Neutrophil (primary cell): ENCODE data around the gene SLC25A43.
"Not testable (repeated sequence)": the region's sequence is repeated elsewhere in the genome, so short reads cannot be mapped to it uniquely, and the experiment has no call there.

Experiments used
- H3K27ac ChIP-seq: fragments of 200-600 bp; sonication (generic); 2 replicates; pipeline ENCODE4 v1.5.1; 2016; ENCODE audit warnings: mild to moderate bottlenecking, moderate library complexity
- H3K27me3 ChIP-seq: fragments of 200-600 bp; sonication (generic); 2 replicates; pipeline ENCODE4 v1.6.0; 2016; ENCODE audit warnings: mild to moderate bottlenecking
- H3K36me3 ChIP-seq: fragments of 200-600 bp; sonication (generic); 2 replicates; pipeline ENCODE4 v1.5.1; 2017
- H3K4me1 ChIP-seq, 2 experiments: fragments of 200-600 bp in 1 of 2; sonication (generic) in 1 of 2; 1 replicate in 1 of 2; 2 replicates in 1 of 2; pipeline versions ENCODE4 v1.5.1 to v1.6.1; 2013 to 2016; ENCODE audit warnings: low read depth in 1 of 2, low read length in 1 of 2, mild to moderate bottlenecking in 1 of 2, moderate library complexity in 1 of 2; ENCODE audit not compliant: control insufficient read depth in 1 of 2, insufficient read depth in 1 of 2
- H3K4me3 ChIP-seq, 2 experiments: fragments of 200-600 bp in 1 of 2; sonication (generic) in 1 of 2; 1 replicate in 1 of 2; 2 replicates in 1 of 2; pipeline ENCODE4 v1.5.1; 2013 to 2016; ENCODE audit warnings: low read depth in 1 of 2, low read length in 1 of 2, mild to moderate bottlenecking in 1 of 2, moderate library complexity in 1 of 2
- H3K9me3 ChIP-seq: fragments of 200-600 bp; sonication (generic); 2 replicates; pipeline ENCODE4 v1.5.1; 2016
- TF ChIP-seq, protein P1 (sequence below): fragments of 200-600 bp; sonication (generic); IDR thresholded peaks from 2 replicates; pipeline ENCODE4 v1.5.1; 2016; ENCODE audit warnings: antibody characterized with exemption

The SLC25A43 gene

DNA sequence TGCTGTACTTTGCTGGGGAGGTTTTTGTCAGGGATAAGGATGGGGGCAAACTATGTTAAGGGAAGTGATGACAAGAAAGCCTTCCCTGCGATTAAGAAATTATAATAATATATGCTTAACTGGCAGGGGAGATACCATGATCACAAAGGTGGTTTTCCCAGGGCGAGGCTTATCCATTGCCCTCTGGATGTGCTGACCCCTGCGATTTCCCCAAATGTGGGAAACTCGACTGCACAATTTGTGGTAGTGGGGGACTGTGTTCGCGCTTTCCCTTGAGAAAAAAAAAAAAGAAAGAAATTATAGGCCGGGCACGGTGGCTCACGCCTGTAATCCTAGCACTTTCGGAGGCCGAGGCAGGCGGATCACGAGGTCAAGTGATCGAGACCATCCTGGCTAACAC lies 24.5 kb downstream of the SLC25A43 start:
- H3K9me3 ChIP-seq: no peaks in the 10 kb centered on the region
- TF ChIP-seq, protein P1, sequence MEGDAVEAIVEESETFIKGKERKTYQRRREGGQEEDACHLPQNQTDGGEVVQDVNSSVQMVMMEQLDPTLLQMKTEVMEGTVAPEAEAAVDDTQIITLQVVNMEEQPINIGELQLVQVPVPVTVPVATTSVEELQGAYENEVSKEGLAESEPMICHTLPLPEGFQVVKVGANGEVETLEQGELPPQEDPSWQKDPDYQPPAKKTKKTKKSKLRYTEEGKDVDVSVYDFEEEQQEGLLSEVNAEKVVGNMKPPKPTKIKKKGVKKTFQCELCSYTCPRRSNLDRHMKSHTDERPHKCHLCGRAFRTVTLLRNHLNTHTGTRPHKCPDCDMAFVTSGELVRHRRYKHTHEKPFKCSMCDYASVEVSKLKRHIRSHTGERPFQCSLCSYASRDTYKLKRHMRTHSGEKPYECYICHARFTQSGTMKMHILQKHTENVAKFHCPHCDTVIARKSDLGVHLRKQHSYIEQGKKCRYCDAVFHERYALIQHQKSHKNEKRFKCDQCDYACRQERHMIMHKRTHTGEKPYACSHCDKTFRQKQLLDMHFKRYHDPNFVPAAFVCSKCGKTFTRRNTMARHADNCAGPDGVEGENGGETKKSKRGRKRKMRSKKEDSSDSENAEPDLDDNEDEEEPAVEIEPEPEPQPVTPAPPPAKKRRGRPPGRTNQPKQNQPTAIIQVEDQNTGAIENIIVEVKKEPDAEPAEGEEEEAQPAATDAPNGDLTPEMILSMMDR: no peak
- no peaks in the 10 kb centered on the region for H3K27me3 ChIP-seq

DNA sequence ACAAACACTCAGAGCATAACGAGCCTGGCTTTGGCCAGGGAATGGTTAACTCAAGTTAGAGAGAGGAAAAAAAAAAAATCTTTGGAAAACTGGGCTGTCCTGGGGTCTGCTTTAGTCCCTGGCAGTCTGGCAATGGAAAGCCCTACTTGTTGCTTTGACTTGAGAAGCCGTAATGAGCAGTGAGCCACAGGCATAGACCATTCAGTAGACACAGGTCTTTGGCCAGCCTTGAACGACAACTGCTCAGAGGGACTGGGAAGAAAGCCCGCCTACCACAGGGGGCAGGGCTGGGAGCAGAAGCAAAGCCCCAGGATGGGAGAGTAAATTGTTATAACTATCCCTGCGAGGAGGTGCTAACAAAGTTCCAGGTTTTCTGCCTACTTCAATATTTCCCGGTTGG lies 25.9 kb downstream of the SLC25A43 start:
- Histone ChIP-seq H3K4me3 (no peak overlapping the region), H3K27ac (no peak overlapping the region), H3K4me1 (no peaks in the 10 kb centered on the region), H3K27me3 (no peaks in the 10 kb centered on the region), H3K36me3 (no peaks in the 10 kb centered on the region), H3K9me3 (no peaks in the 10 kb centered on the region)
- TF ChIP-seq, protein P1: no peak

More for the DNA sequence above, 24.5 kb downstream of the SLC25A43 start:
- Histone ChIP-seq H3K27ac (no peak overlapping the region), H3K4me3 (no peak overlapping the region), H3K36me3 (no peaks in the 10 kb centered on the region), H3K4me1 (no peaks in the 10 kb centered on the region)

DNA sequence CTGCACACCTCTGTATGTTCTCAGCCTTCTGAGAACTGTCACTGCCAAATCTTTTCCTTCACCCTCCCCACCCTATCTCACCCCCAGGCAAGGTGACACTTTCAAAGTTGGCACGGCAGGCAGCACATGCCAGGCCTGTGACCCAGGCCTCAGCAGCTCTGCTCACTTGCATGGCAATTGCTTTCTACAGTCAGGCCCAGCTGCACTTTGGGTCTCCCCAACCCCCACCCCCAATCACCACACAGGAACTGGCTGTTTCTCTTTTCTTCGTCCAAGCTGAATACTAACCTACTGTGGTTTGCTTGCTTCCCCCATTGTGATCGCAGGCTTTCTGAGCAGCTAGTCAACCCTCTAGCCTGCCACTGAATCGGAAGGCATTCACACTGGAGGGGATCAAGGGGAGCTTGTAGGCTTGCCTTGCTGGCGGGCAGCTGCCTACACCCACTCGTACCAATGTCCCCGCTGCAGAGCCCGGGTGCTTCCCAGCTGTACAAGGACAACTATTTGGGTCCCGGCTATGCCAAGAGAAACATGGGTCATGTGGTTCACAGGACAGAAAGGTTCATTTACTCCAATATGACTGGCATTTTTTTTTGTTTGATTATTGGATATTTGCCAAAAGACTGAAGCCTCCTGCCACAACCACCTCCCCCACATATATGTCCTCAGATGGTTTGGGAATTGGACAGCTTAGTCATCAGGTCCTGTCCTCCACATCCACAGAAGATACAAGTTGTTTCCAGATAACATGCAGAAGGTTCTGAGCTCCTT lies 28.1 kb downstream of the SLC25A43 start:
- no peak overlapping the region for H3K27ac ChIP-seq
- H3K4me1 ChIP-seq: no peaks in the 10 kb centered on the region
- no peak overlapping the region for H3K4me3 ChIP-seq
- H3K27me3 ChIP-seq: no peaks in the 10 kb centered on the region
- H3K9me3 ChIP-seq: no peaks in the 10 kb centered on the region
- H3K36me3 ChIP-seq: no peaks in the 10 kb centered on the region
- TF ChIP-seq, protein P1: no peak

DNA sequence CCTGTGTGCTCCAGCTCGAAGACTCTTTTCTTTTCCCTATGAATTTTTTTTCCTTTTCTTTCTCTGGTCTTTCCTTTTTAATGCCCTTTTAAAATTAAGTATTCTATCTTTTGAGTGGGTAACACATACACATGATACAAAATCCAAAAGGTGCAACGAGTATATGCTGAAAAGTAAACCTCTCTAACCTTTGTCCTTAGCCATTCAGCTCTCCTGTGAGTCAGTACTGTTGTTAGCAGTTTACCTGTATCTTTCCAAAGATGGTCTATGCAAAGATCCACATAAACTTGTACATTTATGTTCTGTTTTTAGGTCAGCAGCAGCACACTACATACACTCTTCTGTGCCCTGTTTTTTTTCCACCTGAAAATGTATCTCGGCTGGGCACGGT lies 28.7 kb downstream of the SLC25A43 start:
- Histone ChIP-seq H3K9me3 (no peaks in the 10 kb centered on the region), H3K27ac (no peak overlapping the region)
- TF ChIP-seq, protein P1: no peak

DNA sequence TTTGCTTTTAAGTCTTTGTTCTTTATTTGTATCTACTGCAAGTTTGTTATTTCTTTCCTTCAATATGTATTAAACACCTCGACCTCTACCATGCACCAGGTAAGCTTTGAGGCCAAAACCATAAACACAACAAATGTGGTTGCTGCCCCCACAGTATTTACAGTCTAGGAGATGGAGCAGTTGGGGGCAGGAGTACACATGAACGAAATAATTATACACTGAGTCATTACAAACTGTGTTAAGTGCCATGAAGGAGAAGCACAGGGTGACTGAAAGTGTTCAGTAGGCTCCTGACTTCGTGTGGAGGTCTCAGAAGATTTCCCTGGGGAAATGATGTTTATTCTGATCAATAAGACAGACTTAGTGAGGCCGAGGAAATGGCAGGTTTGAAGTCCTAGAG lies 30.3 kb downstream of the SLC25A43 start:
- Histone ChIP-seq H3K27me3 (no peaks in the 10 kb centered on the region), H3K4me1 (no peaks in the 10 kb centered on the region), H3K9me3 (no peaks in the 10 kb centered on the region), H3K4me3 (no peak overlapping the region), H3K36me3 (no peaks in the 10 kb centered on the region), H3K27ac (no peak overlapping the region)
- TF ChIP-seq, protein P1: no peak

More for the DNA sequence above, 28.7 kb downstream of the SLC25A43 start:
- Histone ChIP-seq H3K4me1 (no peaks in the 10 kb centered on the region), H3K36me3 (no peaks in the 10 kb centered on the region), H3K27me3 (no peaks in the 10 kb centered on the region), H3K4me3 (no peak overlapping the region)

DNA sequence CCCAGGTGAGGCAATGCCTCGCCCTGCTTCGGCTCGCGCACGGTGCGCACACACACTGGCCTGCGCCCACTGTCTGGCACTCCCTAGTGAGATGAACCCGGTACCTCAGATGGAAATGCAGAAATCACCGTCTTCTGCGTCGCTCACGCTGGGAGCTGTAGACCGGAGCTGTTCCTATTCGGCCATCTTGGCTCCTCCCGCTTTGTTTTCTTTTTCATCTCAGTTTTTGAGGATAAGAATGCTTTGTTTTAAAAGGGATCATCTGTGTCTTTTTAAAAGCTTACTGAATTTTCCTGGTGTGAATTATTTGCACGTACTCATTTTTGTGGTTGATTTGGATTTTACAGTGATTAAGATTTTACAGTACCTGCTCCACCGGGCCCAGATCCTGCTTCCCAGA lies 42.2 kb downstream of the SLC25A43 start:
- not testable (repeated sequence) for H3K27me3 ChIP-seq, H3K4me1 ChIP-seq, H3K9me3 ChIP-seq, H3K4me3 ChIP-seq, H3K27ac ChIP-seq, H3K36me3 ChIP-seq
